Activated B cell treated with CpG ODN at 0.5 μM for 24 hours (primary cell): ENCODE measurements around the gene TDRD6. TPM values are rescaled to one million over a fixed set of nuclear protein-coding genes. Genes with fewer than 3 reads are reported as not detected.

Experiments used
- ATAC-seq: fragments of 200-7000 bp; cut with Tn5 transposase; one replicate; pipeline ENCODE4 v1.10.0; 2021; ENCODE audit warnings: low read depth, mild to moderate bottlenecking, moderate library complexity
- CTCF ChIA-PET: fragments of 350-600 bp; sonication (Branson Sonifier 250); formaldehyde crosslinking; loops from one replicate; lab custom pipeline; 2021; ENCODE audit warnings: antibody characterized with exemption; lab: Charles Lee
- POLR2A ChIA-PET: fragments of 350-600 bp; sonication (Branson Sonifier 250); formaldehyde crosslinking; loops from one replicate; lab custom pipeline; 2021; ENCODE audit warnings: antibody characterized with exemption; lab: Charles Lee
- DNase-seq: peaks from one replicate; pipeline ENCODE4 v3.0.0; 2022
- H3K27ac Mint-ChIP-seq: one replicate; pipeline ENCODE4 v1.8.0; 2020; ENCODE audit warnings: mixed read lengths
- H3K27me3 Mint-ChIP-seq: one replicate; pipeline ENCODE4 v1.8.0; 2021; ENCODE audit warnings: mixed read lengths
- H3K36me3 Mint-ChIP-seq: one replicate; pipeline ENCODE4 v1.8.0; 2021; ENCODE audit warnings: low read depth, mixed read lengths
- H3K4me1 Mint-ChIP-seq: one replicate; pipeline ENCODE4 v1.8.0; 2021; ENCODE audit warnings: mixed read lengths
- H3K4me3 Mint-ChIP-seq: one replicate; pipeline ENCODE4 v1.8.0; 2020; ENCODE audit warnings: mild to moderate bottlenecking, mixed read lengths
- H3K9me3 Mint-ChIP-seq: one replicate; pipeline ENCODE4 v1.8.0; 2020; ENCODE audit warnings: mixed read lengths
- intact Hi-C: fragments of 100-400 bp; cut with micrococcal nuclease; formaldehyde crosslinking; loops from one replicate; pipeline ENCODE4 v1.15.1; 2024
- total RNA-seq: library from RNA; stranded (reverse); gene quantifications from 2 replicates; pipeline ENCODE4 v1.2.3, GENCODE V29; 2022
- TF ChIP-seq, protein P1 (sequence below): fragments of 200-600 bp; IDR thresholded peaks from one replicate; pipeline ENCODE4 v1.8.0; 2022; ENCODE audit warnings: antibody characterized with exemption, mild to moderate bottlenecking

The TDRD6 gene
- total RNA-seq, 1 donor from 2014 or later: not detected

DNA sequence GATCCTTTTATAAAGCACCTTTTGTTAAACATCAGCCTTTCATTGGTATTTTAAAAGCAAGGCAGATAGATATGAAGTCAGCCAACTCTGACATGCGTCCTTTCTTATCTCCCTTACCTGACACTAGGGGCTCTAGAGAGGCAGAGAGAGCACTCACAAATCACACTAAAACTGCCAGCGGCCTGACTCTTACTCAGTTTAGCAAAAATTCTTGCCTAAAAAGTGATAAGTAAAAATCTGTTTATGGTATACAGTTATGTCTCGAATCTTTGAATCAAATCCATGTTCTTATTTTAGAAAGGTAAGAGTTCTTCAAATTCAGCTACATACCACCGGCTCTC lies 10.4 kb upstream of the TDRD6 start:
- POLR2A ChIA-PET: no interaction called here
- TF ChIP-seq, protein P1, sequence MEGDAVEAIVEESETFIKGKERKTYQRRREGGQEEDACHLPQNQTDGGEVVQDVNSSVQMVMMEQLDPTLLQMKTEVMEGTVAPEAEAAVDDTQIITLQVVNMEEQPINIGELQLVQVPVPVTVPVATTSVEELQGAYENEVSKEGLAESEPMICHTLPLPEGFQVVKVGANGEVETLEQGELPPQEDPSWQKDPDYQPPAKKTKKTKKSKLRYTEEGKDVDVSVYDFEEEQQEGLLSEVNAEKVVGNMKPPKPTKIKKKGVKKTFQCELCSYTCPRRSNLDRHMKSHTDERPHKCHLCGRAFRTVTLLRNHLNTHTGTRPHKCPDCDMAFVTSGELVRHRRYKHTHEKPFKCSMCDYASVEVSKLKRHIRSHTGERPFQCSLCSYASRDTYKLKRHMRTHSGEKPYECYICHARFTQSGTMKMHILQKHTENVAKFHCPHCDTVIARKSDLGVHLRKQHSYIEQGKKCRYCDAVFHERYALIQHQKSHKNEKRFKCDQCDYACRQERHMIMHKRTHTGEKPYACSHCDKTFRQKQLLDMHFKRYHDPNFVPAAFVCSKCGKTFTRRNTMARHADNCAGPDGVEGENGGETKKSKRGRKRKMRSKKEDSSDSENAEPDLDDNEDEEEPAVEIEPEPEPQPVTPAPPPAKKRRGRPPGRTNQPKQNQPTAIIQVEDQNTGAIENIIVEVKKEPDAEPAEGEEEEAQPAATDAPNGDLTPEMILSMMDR: no peak
- no peak for ATAC-seq

GRCh38 chr6:46684771-46685170 lies 2.9 kb upstream of the TDRD6 start:
- Mint-ChIP-seq H3K9me3 (no peaks in the 10 kb centered on the region), H3K4me1 (no peaks in the 10 kb centered on the region), H3K27ac (no peak overlapping the region), H3K4me3 (no peak overlapping the region), H3K36me3 (no peaks in the 10 kb centered on the region), H3K27me3 (peaks cover 14% of the 10 kb centered on the region)
- DNase-seq: no peak
- POLR2A ChIA-PET: no interaction called here
- TF ChIP-seq, protein P1: no peak
- ATAC-seq: no peak
- CTCF ChIA-PET: interaction anchor here (0.8 kb wide), 1 partner anchor 74 kb away, joined by 3 read pairs; no protein-coding TSS in a partner anchor
- intact Hi-C loops: no loop called here

More for the DNA sequence above, 10.4 kb upstream of the TDRD6 start:
- H3K36me3 Mint-ChIP-seq: no peaks in the 10 kb centered on the region
- H3K9me3 Mint-ChIP-seq: no peaks in the 10 kb centered on the region
- peaks cover 10% of the 10 kb centered on the region for H3K27me3 Mint-ChIP-seq
- intact Hi-C loops: no loop called here
- no peak for DNase-seq
- CTCF ChIA-PET: no interaction called here
- no peaks in the 10 kb centered on the region for H3K4me1 Mint-ChIP-seq
- no peak overlapping the region for H3K4me3 Mint-ChIP-seq
- no peak overlapping the region for H3K27ac Mint-ChIP-seq

DNA sequence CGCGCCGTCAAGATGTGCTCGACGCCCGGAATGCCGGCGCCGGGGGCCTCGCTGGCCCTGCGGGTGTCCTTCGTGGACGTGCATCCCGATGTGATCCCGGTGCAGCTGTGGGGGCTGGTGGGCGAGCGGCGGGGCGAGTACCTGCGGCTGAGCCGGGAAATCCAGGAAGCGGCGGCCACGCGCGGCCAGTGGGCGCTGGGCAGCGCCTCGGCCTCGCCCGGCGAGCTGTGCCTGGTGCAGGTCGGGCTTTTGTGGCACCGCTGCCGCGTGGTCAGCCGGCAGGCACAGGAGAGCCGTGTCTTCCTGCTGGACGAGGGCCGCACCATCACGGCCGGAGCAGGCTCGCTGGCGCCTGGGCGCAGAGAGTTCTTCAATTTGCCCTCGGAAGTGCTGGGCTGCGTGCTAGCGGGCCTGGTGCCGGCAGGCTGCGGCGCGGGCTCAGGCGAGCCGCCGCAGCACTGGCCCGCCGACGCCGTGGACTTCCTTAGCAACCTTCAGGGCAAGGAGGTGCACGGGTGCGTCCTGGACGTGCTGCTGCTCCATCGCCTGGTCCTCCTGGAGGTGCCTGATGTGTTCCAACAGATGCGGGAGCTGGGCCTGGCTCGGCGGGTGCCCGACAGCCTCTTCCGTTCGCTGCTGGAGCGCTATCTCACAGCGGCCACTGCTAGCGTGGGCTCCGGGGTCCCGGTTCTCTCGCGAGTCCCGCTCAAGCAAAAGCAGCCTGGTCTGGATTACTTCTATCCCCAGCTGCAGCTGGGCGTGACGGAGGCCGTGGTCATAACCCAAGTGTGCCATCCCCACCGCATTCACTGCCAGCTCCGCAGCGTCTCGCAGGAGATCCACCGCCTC lies 656 bp downstream of the TDRD6 start:
- Mint-ChIP-seq H3K27ac (no peak overlapping the region), H3K4me3 (no peak overlapping the region), H3K4me1 (no peaks in the 10 kb centered on the region), H3K36me3 (no peaks in the 10 kb centered on the region), H3K27me3 (peaks cover 2% of the 10 kb centered on the region), H3K9me3 (no peaks in the 10 kb centered on the region)
- CTCF ChIA-PET: no interaction called here
- TF ChIP-seq, protein P1: no peak
- intact Hi-C loops: no loop called here
- no peak for DNase-seq
- POLR2A ChIA-PET: no interaction called here
- no peak for ATAC-seq

DNA sequence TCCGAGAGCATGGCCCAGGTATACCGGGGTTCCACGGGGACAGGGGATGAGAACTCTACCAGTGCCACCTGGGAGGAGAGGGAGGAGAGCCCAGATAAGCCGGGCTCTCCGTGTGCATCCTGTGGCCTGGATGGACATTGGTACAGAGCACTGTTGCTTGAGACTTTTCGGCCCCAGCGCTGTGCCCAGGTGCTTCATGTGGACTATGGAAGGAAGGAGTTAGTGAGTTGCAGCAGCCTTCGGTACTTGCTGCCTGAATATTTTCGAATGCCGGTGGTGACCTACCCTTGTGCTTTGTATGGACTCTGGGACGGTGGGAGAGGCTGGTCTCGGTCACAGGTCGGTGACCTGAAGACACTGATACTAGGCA lies 1.3 kb downstream of the TDRD6 start:
- intact Hi-C loops: no loop called here
- no peak for DNase-seq
- no peak for ATAC-seq
- ChIA-PET CTCF (no interaction called here), POLR2A (no interaction called here)
- no peaks in the 10 kb centered on the region for H3K4me1 Mint-ChIP-seq
- H3K27ac Mint-ChIP-seq: no peak overlapping the region
- no peak overlapping the region for H3K4me3 Mint-ChIP-seq
- H3K9me3 Mint-ChIP-seq: no peaks in the 10 kb centered on the region
- no peaks in the 10 kb centered on the region for H3K27me3 Mint-ChIP-seq
- TF ChIP-seq, protein P1: no peak
- no peaks in the 10 kb centered on the region for H3K36me3 Mint-ChIP-seq

GRCh38 chr6:46689657-46690056 lies 2.0 kb downstream of the TDRD6 start:
- Mint-ChIP-seq H3K4me3 (no peak overlapping the region), H3K36me3 (no peaks in the 10 kb centered on the region), H3K9me3 (no peaks in the 10 kb centered on the region), H3K27me3 (no peaks in the 10 kb centered on the region), H3K4me1 (no peaks in the 10 kb centered on the region), H3K27ac (no peak overlapping the region)
- DNase-seq (no peak), ATAC-seq (no peak)
- intact Hi-C loops: no loop called here
- TF ChIP-seq, protein P1: no peak
- ChIA-PET CTCF (no interaction called here), POLR2A (no interaction called here)
